CD4-positive, alpha-beta T cell treated with Interleukin-17A for 1 hour (primary cell): ENCODE measurements around the gene JMJD8.

Experiments
- DNase-seq: peaks from one replicate; pipeline ENCODE4 v3.0.0-alpha.2; 2020

Gene JMJD8

DNA sequence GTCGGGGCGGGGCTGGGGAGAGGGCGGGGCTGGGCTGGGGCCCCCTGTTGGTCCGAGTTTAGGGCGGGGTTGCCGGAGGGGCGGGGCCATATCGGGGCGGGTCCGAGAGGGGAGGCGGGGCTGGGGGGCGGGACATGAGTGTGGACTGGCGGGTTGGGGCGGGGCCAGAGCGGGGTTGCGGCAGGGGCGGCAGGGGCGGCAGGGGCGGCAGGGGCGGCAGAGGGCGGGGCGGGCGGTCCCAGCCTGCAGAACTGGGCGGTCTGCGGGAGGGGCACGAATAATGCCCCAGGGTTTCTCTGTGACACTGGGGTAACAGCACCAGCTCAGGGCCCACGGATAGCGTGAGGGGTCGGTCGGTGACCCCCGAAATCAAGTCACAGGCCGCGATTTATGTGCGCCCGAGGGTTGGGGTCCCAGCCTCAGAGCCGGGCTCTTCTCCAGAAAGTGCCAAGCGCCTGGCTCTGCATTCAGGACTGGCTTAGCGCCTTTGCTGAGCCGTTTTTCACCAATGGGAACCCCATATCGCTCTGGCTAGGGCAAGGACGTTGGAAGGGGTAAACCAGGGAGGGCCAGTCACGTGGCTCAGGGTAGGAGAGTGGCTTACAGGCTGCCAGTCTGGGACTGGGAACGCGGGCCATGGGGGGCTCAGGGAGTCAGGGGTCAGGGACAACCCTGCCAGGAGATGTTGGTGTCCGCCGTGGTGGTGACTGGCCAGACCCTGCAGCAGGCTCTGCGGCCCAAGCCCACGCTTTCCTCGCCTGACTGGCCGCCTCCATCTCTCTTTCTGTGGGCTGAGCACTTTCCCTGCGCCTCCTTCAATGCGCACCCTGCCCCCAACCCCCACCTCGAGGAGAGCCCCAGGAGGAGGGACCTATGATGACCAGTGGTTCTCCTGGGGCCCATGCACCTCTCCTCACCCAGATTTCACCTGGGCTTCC lies 46.8 kb downstream of the JMJD8 start:
- peak; percentile 90 for DNase-seq

DNA sequence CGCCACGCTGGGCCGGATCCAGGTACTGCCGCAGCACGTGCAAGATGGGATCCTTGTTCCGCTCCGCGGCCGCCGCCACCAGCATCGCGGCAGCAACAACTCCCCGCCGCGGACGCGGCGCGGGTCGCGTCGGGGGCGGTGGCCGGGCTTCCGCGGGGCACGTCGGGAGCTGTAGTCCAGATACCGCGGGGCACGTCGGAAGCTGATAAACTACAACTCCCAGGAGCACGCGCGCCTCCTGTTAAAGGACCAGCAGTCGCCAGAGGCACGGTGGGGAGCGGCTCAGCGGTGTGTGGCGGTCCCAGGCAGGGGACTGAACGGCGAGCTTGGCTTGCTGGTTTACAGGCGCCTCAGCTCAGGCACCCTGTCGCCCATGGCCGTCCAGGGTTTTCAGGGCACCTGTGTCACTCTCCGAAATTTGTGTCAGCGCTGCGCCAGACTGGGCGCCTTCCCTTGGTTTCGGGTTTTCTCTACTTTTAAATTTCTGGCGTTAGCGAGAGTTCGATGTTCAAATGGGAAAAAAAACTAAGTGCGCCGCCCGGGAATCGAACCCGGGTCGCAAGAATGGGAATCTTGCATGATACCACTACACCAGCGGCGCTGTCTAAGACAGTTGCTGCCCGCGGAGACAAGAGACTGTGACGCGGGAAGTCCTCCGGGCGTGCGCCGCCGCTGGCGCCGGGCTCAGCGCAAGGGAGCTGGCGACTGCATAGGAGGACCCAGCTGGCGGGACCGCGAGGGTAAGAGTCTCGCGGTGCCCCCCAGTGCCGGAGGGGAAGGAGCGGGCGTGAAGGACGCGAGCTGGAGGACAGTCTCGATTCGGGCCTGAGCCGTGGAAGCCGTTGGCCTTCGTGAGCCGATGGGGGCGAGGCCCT lies 47.7 kb downstream of the JMJD8 start, which contains the start of gene METTL26:
TSS of gene METTL26 (minus strand) at position 100 of the 875 bp plus-strand sequence. CDS start at position 85, 15 bp downstream.
- peak; percentile 95 for DNase-seq

DNA sequence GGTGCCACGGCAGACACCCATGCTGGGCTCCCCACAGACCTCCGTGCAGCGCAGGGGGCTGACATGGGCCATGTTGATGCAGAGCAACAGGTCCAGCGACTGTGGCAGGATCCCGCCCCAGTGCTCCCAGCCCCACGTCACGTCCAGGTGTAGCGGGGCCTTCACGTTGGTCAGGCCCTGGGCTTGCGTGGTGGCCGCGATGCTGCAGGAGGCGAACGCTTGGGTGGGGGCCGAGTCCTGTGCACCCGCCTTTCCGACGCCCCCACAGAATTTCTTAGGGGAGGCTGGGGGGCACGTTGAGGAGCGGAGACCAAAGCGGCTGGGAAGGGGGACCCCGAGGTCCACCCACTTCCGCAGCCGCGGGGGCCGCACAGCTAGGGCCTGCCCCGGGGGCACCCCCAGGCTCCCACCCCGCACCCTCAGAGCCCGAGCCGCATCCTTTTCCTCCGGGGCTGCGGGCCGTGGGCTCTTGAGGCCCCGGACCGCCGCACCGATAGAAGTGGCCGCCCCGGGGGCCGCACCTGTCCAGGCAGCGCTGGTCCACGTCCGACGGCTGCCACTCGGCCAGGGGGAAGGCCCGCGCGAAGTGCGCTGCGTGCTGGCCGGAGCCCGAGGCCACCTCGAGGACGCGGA lies 48.4 kb downstream of the JMJD8 start:
- no peak for DNase-seq

DNA sequence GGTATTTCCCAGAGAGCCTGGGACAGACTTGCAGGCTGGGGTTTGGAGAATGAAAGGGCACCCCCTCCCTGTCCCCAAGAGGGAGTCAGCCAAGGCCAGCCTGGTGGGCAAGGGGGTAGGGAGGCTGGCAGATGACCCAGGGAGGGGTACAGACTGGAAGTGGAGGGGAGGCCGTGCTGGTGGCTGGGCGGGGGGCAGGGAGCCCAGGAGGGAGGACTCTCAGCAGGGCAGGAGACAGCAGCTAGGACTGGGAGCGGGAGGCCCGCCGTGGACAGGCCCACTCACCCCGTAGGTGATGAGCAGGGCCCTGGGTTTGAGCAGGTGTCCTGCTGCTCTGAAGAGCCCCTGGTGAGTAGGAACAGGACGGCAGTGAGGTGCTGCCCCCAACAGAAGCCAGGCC lies 49.1 kb downstream of the JMJD8 start:
- DNase-seq = no peak

DNA sequence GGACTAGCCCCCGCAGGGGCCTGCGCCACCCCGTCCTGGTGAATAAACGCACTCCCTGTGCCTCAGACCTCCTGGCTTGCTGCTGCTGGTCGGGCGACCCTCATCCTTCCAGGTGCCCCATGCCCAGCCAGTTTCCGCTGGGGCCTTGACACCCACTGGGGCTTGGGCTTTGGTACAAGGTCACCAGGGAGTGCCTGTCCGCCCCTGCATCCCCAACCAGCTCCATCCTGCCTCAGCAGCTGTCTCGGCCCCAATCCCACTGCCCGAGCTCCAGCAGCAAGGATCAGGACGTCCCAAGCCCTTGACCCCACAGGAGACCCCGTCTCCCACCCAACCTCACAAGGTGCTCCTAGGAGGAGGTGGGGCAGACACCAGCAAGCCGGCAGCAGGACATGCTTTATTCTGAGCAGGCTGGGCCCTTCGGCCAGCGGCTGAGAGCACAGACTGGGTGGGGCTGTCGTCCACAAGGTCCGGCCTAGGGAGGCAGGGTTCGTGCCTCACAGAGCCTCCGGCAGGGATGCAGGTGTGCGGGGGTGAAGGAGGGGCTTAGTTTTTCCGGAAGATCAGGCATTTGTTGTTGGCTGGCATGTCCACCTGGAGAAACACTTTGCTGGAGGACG lies 50.0 kb downstream of the JMJD8 start:
- DNase-seq = no peak

DNA sequence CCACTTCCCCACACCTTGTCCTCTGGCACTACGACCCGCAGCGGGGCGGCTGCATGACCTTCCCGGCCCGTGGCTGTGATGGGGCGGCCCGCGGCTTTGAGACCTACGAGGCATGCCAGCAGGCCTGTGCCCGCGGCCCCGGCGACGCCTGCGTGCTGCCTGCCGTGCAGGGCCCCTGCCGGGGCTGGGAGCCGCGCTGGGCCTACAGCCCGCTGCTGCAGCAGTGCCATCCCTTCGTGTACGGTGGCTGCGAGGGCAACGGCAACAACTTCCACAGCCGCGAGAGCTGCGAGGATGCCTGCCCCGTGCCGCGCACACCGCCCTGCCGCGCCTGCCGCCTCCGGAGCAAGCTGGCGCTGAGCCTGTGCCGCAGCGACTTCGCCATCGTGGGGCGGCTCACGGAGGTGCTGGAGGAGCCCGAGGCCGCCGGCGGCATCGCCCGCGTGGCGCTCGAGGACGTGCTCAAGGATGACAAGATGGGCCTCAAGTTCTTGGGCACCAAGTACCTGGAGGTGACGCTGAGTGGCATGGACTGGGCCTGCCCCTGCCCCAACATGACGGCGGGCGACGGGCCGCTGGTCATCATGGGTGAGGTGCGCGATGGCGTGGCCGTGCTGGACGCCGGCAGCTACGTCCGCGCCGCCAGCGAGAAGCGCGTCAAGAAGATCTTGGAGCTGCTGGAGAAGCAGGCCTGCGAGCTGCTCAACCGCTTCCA lies 50.6 kb downstream of the JMJD8 start:
- no peak for DNase-seq

DNA sequence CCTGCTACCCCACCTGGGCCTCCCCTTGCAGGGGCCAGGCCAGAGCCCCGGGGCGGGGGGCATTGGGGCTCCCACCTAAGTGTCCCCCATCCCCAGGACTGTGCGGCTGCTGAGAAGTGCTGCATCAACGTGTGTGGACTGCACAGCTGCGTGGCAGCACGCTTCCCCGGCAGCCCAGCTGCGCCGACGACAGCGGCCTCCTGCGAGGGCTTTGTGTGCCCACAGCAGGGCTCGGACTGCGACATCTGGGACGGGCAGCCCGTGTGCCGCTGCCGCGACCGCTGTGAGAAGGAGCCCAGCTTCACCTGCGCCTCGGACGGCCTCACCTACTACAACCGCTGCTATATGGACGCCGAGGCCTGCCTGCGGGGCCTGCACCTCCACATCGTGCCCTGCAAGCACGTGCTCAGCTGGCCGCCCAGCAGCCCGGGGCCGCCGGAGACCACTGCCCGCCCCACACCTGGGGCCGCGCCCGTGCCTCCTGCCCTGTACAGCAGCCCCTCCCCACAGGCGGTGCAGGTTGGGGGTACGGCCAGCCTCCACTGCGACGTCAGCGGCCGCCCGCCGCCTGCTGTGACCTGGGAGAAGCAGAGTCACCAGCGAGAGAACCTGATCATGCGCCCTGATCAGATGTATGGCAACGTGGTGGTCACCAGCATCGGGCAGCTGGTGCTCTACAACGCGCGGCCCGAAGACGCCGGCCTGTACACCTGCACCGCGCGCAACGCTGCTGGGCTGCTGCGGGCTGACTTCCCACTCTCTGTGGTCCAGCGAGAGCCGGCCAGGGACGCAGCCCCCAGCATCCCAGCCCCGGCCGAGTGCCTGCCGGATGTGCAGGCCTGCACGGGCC lies 51.4 kb downstream of the JMJD8 start:
- no peak for DNase-seq

DNA sequence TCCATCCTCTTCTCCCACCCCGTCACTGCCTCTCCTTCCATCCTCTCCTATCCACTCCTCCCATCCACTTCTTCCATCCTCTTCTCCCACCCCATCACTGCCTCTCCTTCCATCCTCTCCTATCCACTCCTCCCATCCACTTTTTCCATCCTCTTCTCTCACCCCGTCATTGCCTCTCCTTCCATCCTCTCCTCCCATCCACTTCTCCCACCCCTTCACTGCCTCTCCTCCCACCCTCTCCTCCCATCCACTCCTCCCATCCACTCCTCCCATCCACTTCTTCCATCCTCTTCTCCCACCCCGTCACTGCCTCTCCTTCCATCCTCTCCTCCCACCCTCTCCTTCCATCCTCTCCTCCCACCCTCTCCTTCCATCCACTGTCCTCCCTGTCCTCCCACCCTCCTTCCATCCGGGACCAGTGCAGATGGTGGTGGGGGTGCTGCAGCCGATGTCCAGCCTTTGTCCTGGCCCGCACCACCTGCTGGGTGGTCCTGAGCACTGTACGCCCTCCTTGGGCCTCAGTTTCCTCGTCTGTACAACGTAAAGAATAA lies 52.3 kb downstream of the JMJD8 start:
- DNase-seq = no peak
